ENCODE data around the gene SCT.

DNA sequence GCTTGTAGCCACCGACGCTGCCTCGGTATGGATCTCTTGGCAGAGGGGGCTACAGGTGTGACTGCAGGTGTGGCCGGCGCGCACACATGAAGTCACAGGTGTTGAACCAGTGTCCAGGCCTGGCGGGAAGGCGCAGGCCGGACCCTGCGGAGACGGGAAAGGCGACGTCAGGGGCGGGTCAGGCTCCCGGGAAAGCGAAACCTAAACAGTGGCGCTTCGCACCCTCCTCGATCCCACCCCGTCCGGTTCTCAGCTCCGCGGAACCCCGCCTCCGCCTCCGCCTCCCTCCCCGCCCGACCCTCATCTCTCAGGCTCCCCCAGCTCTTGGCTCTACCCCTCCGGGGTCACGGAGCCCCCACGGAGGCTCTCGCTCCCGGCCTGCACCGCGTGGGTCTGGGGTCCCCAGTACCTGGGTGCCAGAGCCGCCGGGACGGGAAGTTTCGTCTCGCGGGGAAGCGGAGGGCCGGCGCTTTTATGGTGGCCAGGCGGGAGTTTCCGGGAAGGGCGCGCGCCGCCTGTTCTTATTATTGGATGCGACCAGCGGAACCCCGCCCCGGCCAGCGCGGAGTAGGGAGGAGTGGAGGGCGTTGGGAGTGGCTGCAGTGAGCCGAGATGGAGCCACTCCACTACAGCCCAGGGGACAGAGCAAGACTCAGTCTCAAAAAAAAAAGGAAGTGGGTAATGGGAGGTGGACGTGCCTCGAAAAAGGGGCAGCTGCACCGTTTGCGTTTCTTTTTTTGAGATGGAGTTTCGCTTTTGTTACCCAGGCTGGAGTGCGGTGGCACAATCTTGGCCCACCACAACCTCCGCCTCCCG is 11.3 kb downstream of the SCT start, which contains the start of gene IRF7:
- TF ChIP-seq POLR2A (IDR thresholded peaks at IDR 0.05) = peak; percentile 89
- TF ChIP-seq, protein P1, sequence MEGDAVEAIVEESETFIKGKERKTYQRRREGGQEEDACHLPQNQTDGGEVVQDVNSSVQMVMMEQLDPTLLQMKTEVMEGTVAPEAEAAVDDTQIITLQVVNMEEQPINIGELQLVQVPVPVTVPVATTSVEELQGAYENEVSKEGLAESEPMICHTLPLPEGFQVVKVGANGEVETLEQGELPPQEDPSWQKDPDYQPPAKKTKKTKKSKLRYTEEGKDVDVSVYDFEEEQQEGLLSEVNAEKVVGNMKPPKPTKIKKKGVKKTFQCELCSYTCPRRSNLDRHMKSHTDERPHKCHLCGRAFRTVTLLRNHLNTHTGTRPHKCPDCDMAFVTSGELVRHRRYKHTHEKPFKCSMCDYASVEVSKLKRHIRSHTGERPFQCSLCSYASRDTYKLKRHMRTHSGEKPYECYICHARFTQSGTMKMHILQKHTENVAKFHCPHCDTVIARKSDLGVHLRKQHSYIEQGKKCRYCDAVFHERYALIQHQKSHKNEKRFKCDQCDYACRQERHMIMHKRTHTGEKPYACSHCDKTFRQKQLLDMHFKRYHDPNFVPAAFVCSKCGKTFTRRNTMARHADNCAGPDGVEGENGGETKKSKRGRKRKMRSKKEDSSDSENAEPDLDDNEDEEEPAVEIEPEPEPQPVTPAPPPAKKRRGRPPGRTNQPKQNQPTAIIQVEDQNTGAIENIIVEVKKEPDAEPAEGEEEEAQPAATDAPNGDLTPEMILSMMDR (IDR thresholded peaks at IDR 0.05) = peak in 2 of 4 experiments; percentile 21 to 27
